ENCODE data around the gene RPL15.
"Not testable (repeated sequence)": the region's sequence is repeated elsewhere in the genome, so short reads cannot be mapped to it uniquely, and the experiment has no call there.

The RPL15 gene

GRCh38 chr3:23916152-23916885, 613 bp upstream of the RPL15 start:
- peaks cover 35 to 54% (median 48%) of the 10 kb centered on the region in 11 experiments for H4K20me1 ChIP-seq
- H3K4me1 ChIP-seq, result peaks cover 28 to 56% (median 49%) of the 10 kb centered on the region in 10 experiments
- peak overlapping the region; percentile 90 to 99 (median 97) for H3K9ac ChIP-seq
- no peak for TF ChIP-seq Cebpa-rat (IDR thresholded peaks at IDR 0.05)
- H3K27me3 ChIP-seq, result peaks cover 0 to 23% (median 20%) of the 10 kb centered on the region in 11 experiments; a peak in 17 of 22 replicates
- H3K9me3 ChIP-seq (replicated peaks in 1 of 11), result 0 out of 22 replicates have a peak, but pooled peaks cover 0 to 6% (median 0%) of the 10 kb centered on the region in 11 experiments
- H3K27ac ChIP-seq, result peak overlapping the region; percentile 76 to 100 (median 97)
- H3K36me3 ChIP-seq, result peaks cover 35 to 43% (median 37%) of the 10 kb centered on the region in 11 experiments
- H3K4me3 ChIP-seq, result peak overlapping the region; percentile 76 to 95 (median 84)
- peak overlapping the region; percentile 82 to 98 (median 93) for H3K4me2 ChIP-seq

- H3K4me3 ChIP-seq, result peak overlapping the region; percentile 76 to 95 (median 84)
- H3K9me3 ChIP-seq (replicated peaks in 1 of 11), result not testable (repeated sequence)
- H3K4me2 ChIP-seq, result peak overlapping the region; percentile 81 to 98 (median 90)
- H3K9ac ChIP-seq, result peak overlapping the region; percentile 90 to 99 (median 97)
- H3K4me1 ChIP-seq, result peaks cover 33 to 62% (median 54%) of the 10 kb centered on the region in 10 experiments
- H3K27me3 ChIP-seq, result peaks cover 0 to 23% (median 20%) of the 10 kb centered on the region in 11 experiments; a peak in 17 of 22 replicates
- peaks cover 38 to 65% (median 54%) of the 10 kb centered on the region in 11 experiments for H4K20me1 ChIP-seq
- peaks cover 45 to 53% (median 50%) of the 10 kb centered on the region in 11 experiments for H3K36me3 ChIP-seq
- H3K27ac ChIP-seq, result peak overlapping the region; percentile 90 to 100 (median 97)
Observed at GRCh38 chr3:23917679-23918303, 859 bp downstream of the RPL15 start.

- H3K9ac ChIP-seq, result peak overlapping the region; percentile 90 to 99 (median 97)
- peak overlapping the region; percentile 76 to 95 (median 84) for H3K4me3 ChIP-seq
- H3K27me3 ChIP-seq, result peaks cover 0 to 23% (median 20%) of the 10 kb centered on the region in 11 experiments; a peak in 17 of 22 replicates
- H4K20me1 ChIP-seq, result peaks cover 38 to 70% (median 57%) of the 10 kb centered on the region in 11 experiments
- peak overlapping the region; percentile 81 to 98 (median 90) for H3K4me2 ChIP-seq
- peaks cover 38 to 67% (median 59%) of the 10 kb centered on the region in 10 experiments for H3K4me1 ChIP-seq
- peak overlapping the region; percentile 90 to 100 (median 97); a peak in 21 of 22 replicates for H3K27ac ChIP-seq
- H3K9me3 ChIP-seq (replicated peaks in 1 of 11), result not testable (repeated sequence)
- peaks cover 45 to 57% (median 50%) of the 10 kb centered on the region in 11 experiments for H3K36me3 ChIP-seq
Observed at GRCh38 chr3:23918331-23918730, 1.4 kb downstream of the RPL15 start.

- no peaks in the 10 kb centered on the region for H3K9me3 ChIP-seq (replicated peaks in 1 of 11)
- H3K36me3 ChIP-seq, result peaks cover 45 to 58% (median 50%) of the 10 kb centered on the region in 11 experiments
- no peak overlapping the region for H3K27ac ChIP-seq
- peak overlapping the region in 9 of 10 experiments; percentile 76 to 95 (median 84); a peak in 14 of 20 replicates for H3K4me3 ChIP-seq
- peak overlapping the region; percentile 55 to 98 (median 90) for H3K4me2 ChIP-seq
- peaks cover 39 to 68% (median 64%) of the 10 kb centered on the region in 10 experiments for H3K4me1 ChIP-seq
- H4K20me1 ChIP-seq, result peaks cover 38 to 71% (median 55%) of the 10 kb centered on the region in 11 experiments
- no peak for TF ChIP-seq Cebpa-rat (IDR thresholded peaks at IDR 0.05)
- peak overlapping the region in 5 of 11 experiments; percentile 3 to 22 (median 11); a peak in 4 of 22 replicates for H3K9ac ChIP-seq
- H3K27me3 ChIP-seq, result peaks cover 0 to 21% (median 19%) of the 10 kb centered on the region in 11 experiments; a peak in 17 of 22 replicates
Observed at GRCh38 chr3:23919628-23920027, 2.7 kb downstream of the RPL15 start.

GRCh38 chr3:23920151-23920655, 3.3 kb downstream of the RPL15 start:
- peaks cover 38 to 65% (median 53%) of the 10 kb centered on the region in 11 experiments for H4K20me1 ChIP-seq
- no peak for TF ChIP-seq Cebpa-rat (IDR thresholded peaks at IDR 0.05)
- H3K27me3 ChIP-seq, result peaks cover 0 to 16% (median 14%) of the 10 kb centered on the region in 11 experiments; a peak in 17 of 22 replicates
- H3K4me3 ChIP-seq, result peak overlapping the region in 9 of 10 experiments; percentile 76 to 95 (median 84); a peak in 12 of 20 replicates
- H3K9ac ChIP-seq, result peak overlapping the region in 3 of 11 experiments; percentile 3 to 22 (median 11); a peak in 3 of 22 replicates
- peak overlapping the region; percentile 55 to 98 (median 90) for H3K4me2 ChIP-seq
- H3K36me3 ChIP-seq, result peaks cover 45 to 58% (median 50%) of the 10 kb centered on the region in 11 experiments
- H3K27ac ChIP-seq, result no peak overlapping the region
- no peaks in the 10 kb centered on the region for H3K9me3 ChIP-seq (replicated peaks in 1 of 11)
- H3K4me1 ChIP-seq, result peaks cover 34 to 63% (median 59%) of the 10 kb centered on the region in 10 experiments

- H3K27me3 ChIP-seq, result peaks cover 0 to 7% (median 5%) of the 10 kb centered on the region in 11 experiments; a peak in 13 of 22 replicates
- peaks cover 46 to 58% (median 50%) of the 10 kb centered on the region in 11 experiments for H3K36me3 ChIP-seq
- peaks cover 27 to 56% (median 50%) of the 10 kb centered on the region in 10 experiments for H3K4me1 ChIP-seq
- TF ChIP-seq Cebpa-rat (IDR thresholded peaks at IDR 0.05), result no peak
- no peaks in the 10 kb centered on the region for H3K9me3 ChIP-seq (replicated peaks in 1 of 11)
- H3K4me2 ChIP-seq, result 0 out of 22 replicates have a peak overlapping the region, but pooled peaks of 1 of the 11 experiments have one; percentile 94
- H3K9ac ChIP-seq, result no peak overlapping the region
- no peak overlapping the region for H3K4me3 ChIP-seq
- H3K27ac ChIP-seq, result no peak overlapping the region
- peaks cover 38 to 59% (median 50%) of the 10 kb centered on the region in 11 experiments for H4K20me1 ChIP-seq
Observed at GRCh38 chr3:23921052-23921511, 4.2 kb downstream of the RPL15 start.

- peak overlapping the region in 8 of 11 experiments; percentile 4 to 82 (median 60); a peak in 17 of 22 replicates for H3K4me2 ChIP-seq
- no peak for TF ChIP-seq Cebpa-rat (IDR thresholded peaks at IDR 0.05)
Observed at GRCh38 chr3:23923786-23924185, 6.9 kb downstream of the RPL15 start.

GRCh38 chr3:23926246-23926645, 9.3 kb downstream of the RPL15 start:
- H3K27me3 ChIP-seq, result no peaks in the 10 kb centered on the region
- H3K9ac ChIP-seq, result no peak overlapping the region
- H3K36me3 ChIP-seq, result peaks cover 11 to 21% (median 14%) of the 10 kb centered on the region in 11 experiments
- H3K9me3 ChIP-seq (replicated peaks in 1 of 11), result no peaks in the 10 kb centered on the region
- no peak overlapping the region for H3K4me3 ChIP-seq
- no peak overlapping the region for H3K27ac ChIP-seq
- TF ChIP-seq Cebpa-rat (IDR thresholded peaks at IDR 0.05), result no peak
- peak overlapping the region in 4 of 11 experiments; percentile 35 to 64 (median 48); a peak in 7 of 22 replicates for H3K4me2 ChIP-seq
- peaks cover 23 to 38% (median 30%) of the 10 kb centered on the region in 10 experiments for H3K4me1 ChIP-seq
- peaks cover 0 to 21% (median 13%) of the 10 kb centered on the region in 11 experiments; a peak in 16 of 22 replicates for H4K20me1 ChIP-seq

More at GRCh38 chr3:23923786-23924185, 6.9 kb downstream of the RPL15 start:
- Histone ChIP-seq H3K4me1 (peaks cover 37 to 62% (median 44%) of the 10 kb centered on the region in 10 experiments), H3K9me3 (replicated peaks in 1 of 11) (no peaks in the 10 kb centered on the region), H3K36me3 (peaks cover 35 to 46% (median 38%) of the 10 kb centered on the region in 11 experiments), H4K20me1 (peaks cover 24 to 45% (median 37%) of the 10 kb centered on the region in 11 experiments), H3K27me3 (no peaks in the 10 kb centered on the region), H3K27ac (peak overlapping the region in 4 of 11 experiments; percentile 20 to 37 (median 26); a peak in 6 of 22 replicates), H3K9ac (peak overlapping the region in 1 of 11 experiments; percentile 18; a peak in 3 of 22 replicates), H3K4me3 (no peak overlapping the region)
